ENCODE measurements around the gene CCDC106.

Gene CCDC106

DNA sequence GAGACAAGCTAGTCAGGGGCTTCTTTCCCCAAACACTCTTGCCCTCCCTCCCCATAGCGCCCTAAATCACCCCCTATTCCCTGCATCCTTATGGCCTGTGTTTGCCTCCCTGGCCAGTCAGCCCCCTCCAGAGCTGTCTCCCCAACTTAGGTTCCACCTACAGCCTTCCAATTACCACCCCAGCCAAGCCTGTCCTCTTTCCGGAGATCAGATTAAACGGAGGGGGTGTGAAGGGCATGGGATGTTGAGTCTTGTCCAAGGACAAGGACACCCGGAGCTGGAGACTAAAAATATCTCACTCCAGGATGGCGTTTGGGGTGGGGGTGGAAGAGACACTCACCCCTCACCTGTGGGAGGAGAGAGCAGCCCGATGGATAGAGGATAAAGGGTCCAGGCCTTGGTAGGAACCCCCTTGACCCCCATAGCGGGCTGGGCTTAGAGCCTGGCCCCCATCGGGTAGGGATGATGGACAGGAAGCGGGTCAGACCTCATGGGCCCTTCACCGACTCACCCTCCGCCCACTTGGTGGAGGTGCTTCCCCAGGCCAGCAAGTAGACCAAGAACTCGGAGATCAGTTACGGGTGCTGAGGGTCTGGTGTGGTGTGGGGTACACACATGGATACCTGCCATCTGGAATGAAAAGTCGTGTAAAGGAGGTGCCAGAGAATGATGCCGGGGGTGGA, 36.6 kb upstream of the CCDC106 start:
- Histone ChIP-seq H3K36me3 (ENCODE audit: control insufficient read depth in 2 of 2, insufficient read depth in 1 of 2, low read length in 2 of 2) (peaks cover 17 to 48% of the 10 kb centered on the region in 2 experiments; a peak in 2 of 3 replicates), H3K4me3 (ENCODE audit: low read depth, low read length) (no peak overlapping the region), H3K9me3 (ENCODE audit: control insufficient read depth, insufficient read depth, low read depth, low read length) (no peaks in the 10 kb centered on the region), H3K4me1 (ENCODE audit: control insufficient read depth, insufficient read depth, low read length) (peaks cover 4% of the 10 kb centered on the region; the same call in 1 of the 2 replicates), H3K27ac (ENCODE audit: extremely low read depth, low read depth, low read length) (no peak overlapping the region)
- POLR2A ChIA-PET: interaction anchor here (0.6 kb wide), 1 partner anchor 13 kb away, joined by 4 read pairs; the partner anchor contains the start of gene ZNF784
- TF ChIP-seq, protein P1, sequence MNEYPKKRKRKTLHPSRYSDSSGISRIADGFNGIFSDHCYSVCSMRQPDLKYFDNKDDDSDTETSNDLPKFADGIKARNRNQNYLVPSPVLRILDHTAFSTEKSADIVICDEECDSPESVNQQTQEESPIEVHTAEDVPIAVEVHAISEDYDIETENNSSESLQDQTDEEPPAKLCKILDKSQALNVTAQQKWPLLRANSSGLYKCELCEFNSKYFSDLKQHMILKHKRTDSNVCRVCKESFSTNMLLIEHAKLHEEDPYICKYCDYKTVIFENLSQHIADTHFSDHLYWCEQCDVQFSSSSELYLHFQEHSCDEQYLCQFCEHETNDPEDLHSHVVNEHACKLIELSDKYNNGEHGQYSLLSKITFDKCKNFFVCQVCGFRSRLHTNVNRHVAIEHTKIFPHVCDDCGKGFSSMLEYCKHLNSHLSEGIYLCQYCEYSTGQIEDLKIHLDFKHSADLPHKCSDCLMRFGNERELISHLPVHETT (tag by site-specific recombination; IDR thresholded peaks at IDR 0.05): no peak
- TF ChIP-seq, protein P2, sequence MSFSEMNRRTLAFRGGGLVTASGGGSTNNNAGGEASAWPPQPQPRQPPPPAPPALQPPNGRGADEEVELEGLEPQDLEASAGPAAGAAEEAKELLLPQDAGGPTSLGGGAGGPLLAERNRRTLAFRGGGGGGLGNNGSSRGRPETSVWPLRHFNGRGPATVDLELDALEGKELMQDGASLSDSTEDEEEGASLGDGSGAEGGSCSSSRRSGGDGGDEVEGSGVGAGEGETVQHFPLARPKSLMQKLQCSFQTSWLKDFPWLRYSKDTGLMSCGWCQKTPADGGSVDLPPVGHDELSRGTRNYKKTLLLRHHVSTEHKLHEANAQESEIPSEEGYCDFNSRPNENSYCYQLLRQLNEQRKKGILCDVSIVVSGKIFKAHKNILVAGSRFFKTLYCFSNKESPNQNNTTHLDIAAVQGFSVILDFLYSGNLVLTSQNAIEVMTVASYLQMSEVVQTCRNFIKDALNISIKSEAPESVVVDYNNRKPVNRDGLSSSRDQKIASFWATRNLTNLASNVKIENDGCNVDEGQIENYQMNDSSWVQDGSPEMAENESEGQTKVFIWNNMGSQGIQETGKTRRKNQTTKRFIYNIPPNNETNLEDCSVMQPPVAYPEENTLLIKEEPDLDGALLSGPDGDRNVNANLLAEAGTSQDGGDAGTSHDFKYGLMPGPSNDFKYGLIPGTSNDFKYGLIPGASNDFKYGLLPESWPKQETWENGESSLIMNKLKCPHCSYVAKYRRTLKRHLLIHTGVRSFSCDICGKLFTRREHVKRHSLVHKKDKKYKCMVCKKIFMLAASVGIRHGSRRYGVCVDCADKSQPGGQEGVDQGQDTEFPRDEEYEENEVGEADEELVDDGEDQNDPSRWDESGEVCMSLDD (tag by site-specific recombination; IDR thresholded peaks at IDR 0.05): 0 out of 2 replicates have a peak, but pooled peaks have one; percentile 18
- CTCF ChIA-PET: interaction anchor here (0.6 to 1.8 kb wide), 6 partner anchors 20 to 959 kb away, joined by 3 to 8 read pairs (median 4); no protein-coding TSS in a partner anchor

DNA sequence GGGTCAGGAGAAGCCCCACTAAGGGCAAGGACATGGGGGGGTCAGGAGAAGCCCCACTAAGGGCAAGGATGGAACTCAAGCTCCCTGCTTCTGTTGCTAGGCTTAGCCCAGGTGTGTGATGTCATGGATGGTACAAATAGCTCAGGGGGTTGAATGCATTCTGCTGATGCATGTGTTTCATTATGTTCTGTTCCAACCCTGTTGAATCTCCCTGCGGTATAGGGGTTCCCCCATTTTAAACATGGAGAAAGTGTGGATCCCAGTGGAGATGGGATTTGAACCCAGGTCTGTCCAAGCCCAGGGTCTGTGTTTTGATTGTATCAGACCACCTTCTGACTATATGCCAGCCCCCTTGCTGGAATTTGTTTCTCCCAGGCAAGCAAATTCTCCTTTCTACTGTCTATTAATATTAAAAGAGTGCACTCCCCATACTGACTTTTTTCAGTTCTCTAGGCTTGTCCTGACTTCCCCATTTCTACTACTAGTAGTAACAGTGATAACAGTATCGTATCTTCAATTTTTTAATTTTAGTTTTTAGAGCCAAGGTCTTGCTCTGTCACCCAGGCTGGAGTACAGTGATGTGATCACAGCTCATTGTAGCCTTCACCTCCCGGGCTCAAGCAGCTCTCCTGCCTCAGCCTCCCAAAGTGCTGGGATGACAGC, 35.9 kb upstream of the CCDC106 start:
- H3K36me3 ChIP-seq (ENCODE audit: control insufficient read depth in 2 of 2, insufficient read depth in 1 of 2, low read length in 2 of 2): peaks cover 14 to 47% of the 10 kb centered on the region in 2 experiments; a peak in 2 of 3 replicates
- no peak overlapping the region for H3K4me3 ChIP-seq (ENCODE audit: low read depth, low read length)
- ChIA-PET CTCF (interaction anchor here (0.7 to 1.1 kb wide), 5 partner anchors 13 to 108 kb away, joined by 3 to 6 read pairs (median 3); partner anchors contain the start of gene ZNF784), POLR2A (interaction anchor here (0.6 kb wide), 1 partner anchor 86 kb away, joined by 7 read pairs; no protein-coding TSS in a partner anchor)
- no peak overlapping the region for H3K27ac ChIP-seq (ENCODE audit: extremely low read depth, low read depth, low read length)
- no peak for TF ChIP-seq ZNF426 (tag by site-specific recombination; IDR thresholded peaks at IDR 0.05)
- no peak for TF ChIP-seq MYNN (tag by site-specific recombination; IDR thresholded peaks at IDR 0.05; ENCODE audit: borderline replicate concordance)
- no peak for TF ChIP-seq ZEB2 (tag by site-specific recombination; IDR thresholded peaks at IDR 0.05)
- no peak for TF ChIP-seq ZNF585B (tag by site-specific recombination; IDR thresholded peaks at IDR 0.05)
- TF ChIP-seq ZNF155 (tag by site-specific recombination; IDR thresholded peaks at IDR 0.05): no peak
- TF ChIP-seq ZNF626 (tag by site-specific recombination; IDR thresholded peaks at IDR 0.05): no peak
- TF ChIP-seq ZNF624 (tag by site-specific recombination; IDR thresholded peaks at IDR 0.05): no peak
- no peak for TF ChIP-seq IKZF3 (tag by site-specific recombination; IDR thresholded peaks at IDR 0.05)
- no peak for TF ChIP-seq YY2 (tag by site-specific recombination; IDR thresholded peaks at IDR 0.05)
- TF ChIP-seq ZBTB1 (tag by site-specific recombination; IDR thresholded peaks at IDR 0.05): no peak
- no peak for TF ChIP-seq ZFHX2 (tag by site-specific recombination; conservative IDR thresholded peaks at IDR 0.05)
- TF ChIP-seq, protein P3, sequence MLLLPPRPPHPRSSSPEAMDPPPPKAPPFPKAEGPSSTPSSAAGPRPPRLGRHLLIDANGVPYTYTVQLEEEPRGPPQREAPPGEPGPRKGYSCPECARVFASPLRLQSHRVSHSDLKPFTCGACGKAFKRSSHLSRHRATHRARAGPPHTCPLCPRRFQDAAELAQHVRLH (tag by site-specific recombination; IDR thresholded peaks at IDR 0.05): no peak
- no peak for TF ChIP-seq ZNF510 (tag by site-specific recombination; IDR thresholded peaks at IDR 0.05; ENCODE audit: insufficient replicate concordance)
- TF ChIP-seq ZNF561 (tag by site-specific recombination; IDR thresholded peaks at IDR 0.05; ENCODE audit: borderline replicate concordance): no peak
- TF ChIP-seq, protein P4, sequence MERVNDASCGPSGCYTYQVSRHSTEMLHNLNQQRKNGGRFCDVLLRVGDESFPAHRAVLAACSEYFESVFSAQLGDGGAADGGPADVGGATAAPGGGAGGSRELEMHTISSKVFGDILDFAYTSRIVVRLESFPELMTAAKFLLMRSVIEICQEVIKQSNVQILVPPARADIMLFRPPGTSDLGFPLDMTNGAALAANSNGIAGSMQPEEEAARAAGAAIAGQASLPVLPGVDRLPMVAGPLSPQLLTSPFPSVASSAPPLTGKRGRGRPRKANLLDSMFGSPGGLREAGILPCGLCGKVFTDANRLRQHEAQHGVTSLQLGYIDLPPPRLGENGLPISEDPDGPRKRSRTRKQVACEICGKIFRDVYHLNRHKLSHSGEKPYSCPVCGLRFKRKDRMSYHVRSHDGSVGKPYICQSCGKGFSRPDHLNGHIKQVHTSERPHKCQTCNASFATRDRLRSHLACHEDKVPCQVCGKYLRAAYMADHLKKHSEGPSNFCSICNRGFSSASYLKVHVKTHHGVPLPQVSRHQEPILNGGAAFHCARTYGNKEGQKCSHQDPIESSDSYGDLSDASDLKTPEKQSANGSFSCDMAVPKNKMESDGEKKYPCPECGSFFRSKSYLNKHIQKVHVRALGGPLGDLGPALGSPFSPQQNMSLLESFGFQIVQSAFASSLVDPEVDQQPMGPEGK (tag by site-specific recombination; IDR thresholded peaks at IDR 0.05): no peak
- no peak for TF ChIP-seq ZNF266 (tag by site-specific recombination; IDR thresholded peaks at IDR 0.05; ENCODE audit: low read depth)
- TF ChIP-seq ZNF391 (tag by site-specific recombination; IDR thresholded peaks at IDR 0.05; ENCODE audit: borderline replicate concordance, low read depth): no peak
- no peak for TF ChIP-seq ZNF132 (tag by site-specific recombination; IDR thresholded peaks at IDR 0.05; ENCODE audit: borderline replicate concordance)
- no peak for TF ChIP-seq ZNF747 (tag by site-specific recombination; IDR thresholded peaks at IDR 0.05)
- TF ChIP-seq ZFP3 (tag by site-specific recombination; IDR thresholded peaks at IDR 0.05; ENCODE audit: low read depth): no peak
- no peaks in the 10 kb centered on the region for H3K4me1 ChIP-seq (ENCODE audit: control insufficient read depth, insufficient read depth, low read length)
- no peaks in the 10 kb centered on the region for H3K9me3 ChIP-seq (ENCODE audit: control insufficient read depth, insufficient read depth, low read depth, low read length)
